ENCODE measurements around the gene MID2. TPM values are rescaled to one million over a fixed set of nuclear protein-coding genes. Genes with fewer than 3 reads are reported as not detected.

The MID2 gene
- total and polyA plus RNA-seq, 4 donors: 2.4 to 44.1 (median 10.4) TPM

- H3K4me3 ChIP-seq: no peak overlapping the region
- no peak overlapping the region for H3K27ac ChIP-seq (ENCODE audit: low read depth in 1 of 2, low read length in 1 of 2)
Measured at GRCh38 chrX:107968623-107969022, 143.0 kb downstream of the MID2 start.

GRCh38 chrX:107970073-107970472, 144.4 kb downstream of the MID2 start:
- Histone ChIP-seq H3K9me3 (ENCODE audit: control insufficient read depth in 4 of 4, insufficient read depth in 3 of 4, low read length in 3 of 4) (peaks cover 0 to 2% (median 0%) of the 10 kb centered on the region in 4 donors), H3K27me3 (ENCODE audit: control insufficient read depth in 3 of 3, insufficient read depth in 3 of 3, low read length in 2 of 3) (peaks cover 0 to 15% (median 12%) of the 10 kb centered on the region in 3 donors), H3K27ac (ENCODE audit: low read depth in 1 of 2, low read length in 1 of 2) (no peak overlapping the region), H3K4me1 (ENCODE audit: control insufficient read depth in 5 of 5, insufficient read depth in 5 of 5, low read length in 5 of 5) (no peaks in the 10 kb centered on the region), H3K9ac (ENCODE audit: insufficient read depth in 1 of 2, low read length in 2 of 2) (no peak overlapping the region), H3K4me3 (no peak overlapping the region), H3K36me3 (ENCODE audit: control insufficient read depth in 4 of 4, insufficient read depth in 4 of 4, low read length in 4 of 4) (no peaks in the 10 kb centered on the region)
- 56 to 72% methylated on average over 2 of the region's 2 CpGs for WGBS, 2 donors
- TF ChIP-seq CTCF (IDR thresholded peaks at IDR 0.05; ENCODE audit: control extremely low read depth, extremely low read depth): no peak
- DNase-seq (no peak), ATAC-seq (ENCODE audit: insufficient read depth, low FRiP score) (no peak)

More at GRCh38 chrX:107968623-107969022, 143.0 kb downstream of the MID2 start:
- no peak for DNase-seq
- TF ChIP-seq CTCF (IDR thresholded peaks at IDR 0.05; ENCODE audit: control extremely low read depth, extremely low read depth): no peak
- ATAC-seq (ENCODE audit: insufficient read depth, low FRiP score): no peak
- Histone ChIP-seq H3K9me3 (ENCODE audit: control insufficient read depth in 4 of 4, insufficient read depth in 3 of 4, low read length in 3 of 4) (peaks cover 0 to 2% (median 0%) of the 10 kb centered on the region in 4 donors), H3K9ac (ENCODE audit: insufficient read depth in 1 of 2, low read length in 2 of 2) (no peak overlapping the region), H3K36me3 (ENCODE audit: control insufficient read depth in 4 of 4, insufficient read depth in 4 of 4, low read length in 4 of 4) (no peaks in the 10 kb centered on the region), H3K4me1 (ENCODE audit: control insufficient read depth in 5 of 5, insufficient read depth in 5 of 5, low read length in 5 of 5) (no peaks in the 10 kb centered on the region), H3K27me3 (ENCODE audit: control insufficient read depth in 3 of 3, insufficient read depth in 3 of 3, low read length in 2 of 3) (peaks cover 0 to 14% (median 14%) of the 10 kb centered on the region in 3 donors)
- whole genome bisulfite sequencing, 2 donors: 74 to 88% methylated on average over 5 of the region's 5 CpGs

- ATAC-seq (ENCODE audit: insufficient read depth, low FRiP score) (no peak), DNase-seq (no peak)
- TF ChIP-seq CTCF (IDR thresholded peaks at IDR 0.05; ENCODE audit: control extremely low read depth, extremely low read depth): no peak
- H3K36me3 ChIP-seq (ENCODE audit: control insufficient read depth in 4 of 4, insufficient read depth in 4 of 4, low read length in 4 of 4): no peaks in the 10 kb centered on the region
- H3K9ac ChIP-seq (ENCODE audit: insufficient read depth in 1 of 2, low read length in 2 of 2): no peak overlapping the region
- H3K4me1 ChIP-seq (ENCODE audit: control insufficient read depth in 5 of 5, insufficient read depth in 5 of 5, low read length in 5 of 5): no peaks in the 10 kb centered on the region
- no peak overlapping the region for H3K27ac ChIP-seq (ENCODE audit: low read depth in 1 of 2, low read length in 1 of 2)
- H3K27me3 ChIP-seq (ENCODE audit: control insufficient read depth in 3 of 3, insufficient read depth in 3 of 3, low read length in 2 of 3): peaks cover 0 to 16% (median 12%) of the 10 kb centered on the region in 3 donors
- H3K9me3 ChIP-seq (ENCODE audit: control insufficient read depth in 4 of 4, insufficient read depth in 3 of 4, low read length in 3 of 4): peaks cover 0 to 2% (median 0%) of the 10 kb centered on the region in 4 donors
- H3K4me3 ChIP-seq: no peak overlapping the region
- WGBS, 2 donors: 49 to 70% methylated on average over 3 of the region's 3 CpGs
Measured at GRCh38 chrX:107971636-107972035, 146.0 kb downstream of the MID2 start.

Small RNAs within 50 kb of the gene (small RNA-seq; reads per million reads assigned to genes)
- gene RF00019 (ENCODE audit: low replicate concordance): not detected

Other genes with a start within 250 kb of the MID2 start
- 10 to 100 TPM; 31.6 to 42.0 TPM for gene PRPS1, start 197.4 kb upstream of the MID2 start, total RNA-seq
- 10 to 100 TPM; 11.7 to 34.4 TPM for gene PRPS1, start 197.4 kb upstream of the MID2 start, polyA plus RNA-seq
- gene TSC22D3, start 50.1 kb upstream of the MID2 start, total RNA-seq: 100 to 1,000 TPM; 299 to 308 TPM
- 100 to 1,000 TPM; 117 to 447 TPM for gene TSC22D3, start 50.1 kb upstream of the MID2 start, polyA plus RNA-seq
- gene NCBP2L, start 48.1 kb upstream of the MID2 start, total RNA-seq: under 1 TPM; 0.11 to 0.12 TPM
- under 1 TPM; 0.03 to 0.08 TPM for gene NCBP2L, start 48.1 kb upstream of the MID2 start, polyA plus RNA-seq
- not detected for gene TEX13B, start 156.5 kb downstream of the MID2 start, total RNA-seq
- not detected for gene TEX13B, start 156.5 kb downstream of the MID2 start, polyA plus RNA-seq
- 1 to 10 TPM in 1 of 2 donors, under 1 TPM in 1; 0.57 to 2.4 TPM for gene VSIG1, start 219.2 kb downstream of the MID2 start, total RNA-seq
- gene VSIG1, start 219.2 kb downstream of the MID2 start, polyA plus RNA-seq: 1 to 10 TPM in 1 of 2 donors, under 1 TPM in 1; 0.94 to 4.3 TPM

All from lung (tissue), 13 donors.